ENCODE data around the gene CAPN9.

The CAPN9 gene

DNA sequence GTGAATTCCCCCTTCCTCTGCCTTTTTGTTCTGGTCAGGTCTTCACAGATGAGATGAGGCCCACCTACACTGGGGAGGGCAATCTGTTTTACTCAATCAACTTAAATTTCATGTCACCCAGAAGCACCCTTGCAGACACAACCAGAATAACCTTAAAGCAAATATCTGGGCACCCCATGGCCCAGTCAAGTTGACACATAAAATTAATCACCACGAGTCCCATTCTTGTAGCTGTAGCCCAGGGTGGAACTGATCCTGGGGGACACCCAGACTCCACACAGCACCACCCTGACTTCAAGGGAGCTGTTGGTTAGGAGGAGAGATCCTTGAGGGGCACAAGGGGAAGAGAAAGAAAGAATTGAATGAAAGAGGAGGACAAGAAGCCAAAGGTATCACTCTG, 23.1 kb downstream of the CAPN9 start:
- no peak for TF ChIP-seq ZFX (IDR thresholded peaks at IDR 0.05; ENCODE audit: borderline replicate concordance)
- TF ChIP-seq, protein P1, sequence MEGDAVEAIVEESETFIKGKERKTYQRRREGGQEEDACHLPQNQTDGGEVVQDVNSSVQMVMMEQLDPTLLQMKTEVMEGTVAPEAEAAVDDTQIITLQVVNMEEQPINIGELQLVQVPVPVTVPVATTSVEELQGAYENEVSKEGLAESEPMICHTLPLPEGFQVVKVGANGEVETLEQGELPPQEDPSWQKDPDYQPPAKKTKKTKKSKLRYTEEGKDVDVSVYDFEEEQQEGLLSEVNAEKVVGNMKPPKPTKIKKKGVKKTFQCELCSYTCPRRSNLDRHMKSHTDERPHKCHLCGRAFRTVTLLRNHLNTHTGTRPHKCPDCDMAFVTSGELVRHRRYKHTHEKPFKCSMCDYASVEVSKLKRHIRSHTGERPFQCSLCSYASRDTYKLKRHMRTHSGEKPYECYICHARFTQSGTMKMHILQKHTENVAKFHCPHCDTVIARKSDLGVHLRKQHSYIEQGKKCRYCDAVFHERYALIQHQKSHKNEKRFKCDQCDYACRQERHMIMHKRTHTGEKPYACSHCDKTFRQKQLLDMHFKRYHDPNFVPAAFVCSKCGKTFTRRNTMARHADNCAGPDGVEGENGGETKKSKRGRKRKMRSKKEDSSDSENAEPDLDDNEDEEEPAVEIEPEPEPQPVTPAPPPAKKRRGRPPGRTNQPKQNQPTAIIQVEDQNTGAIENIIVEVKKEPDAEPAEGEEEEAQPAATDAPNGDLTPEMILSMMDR (IDR thresholded peaks at IDR 0.05), result no peak
- no peak overlapping the region for H3K27ac ChIP-seq

DNA sequence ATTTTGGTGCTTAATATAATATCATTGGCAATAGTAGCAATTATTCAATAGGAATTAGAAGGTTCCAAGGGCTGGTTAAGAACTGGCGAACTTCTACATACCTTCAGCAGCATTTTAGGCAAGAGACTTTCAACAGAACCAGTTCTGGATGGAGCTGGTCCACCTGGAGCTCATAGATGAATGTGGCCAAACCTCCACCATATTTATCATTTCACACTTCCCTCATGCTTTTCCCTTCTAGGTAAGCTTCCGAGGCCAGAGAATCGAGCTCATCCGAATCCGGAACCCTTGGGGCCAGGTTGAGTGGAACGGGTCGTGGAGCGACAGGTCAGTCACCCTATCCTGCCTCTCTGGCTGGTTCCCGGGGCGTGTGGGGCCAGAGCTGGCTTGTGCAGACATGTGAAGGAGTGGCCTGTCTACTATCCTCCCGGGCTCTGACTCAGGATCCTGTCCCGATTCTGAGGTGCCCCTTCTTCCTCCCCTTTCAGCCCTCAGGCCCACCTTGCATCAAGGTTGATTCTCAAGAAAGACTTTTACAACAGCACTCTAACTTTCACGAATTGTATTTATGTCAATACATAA, 24.7 kb downstream of the CAPN9 start:
- H3K27ac ChIP-seq, result no peak overlapping the region
- TF ChIP-seq, protein P1 (IDR thresholded peaks at IDR 0.05), result no peak

- no peak overlapping the region for H3K27ac ChIP-seq
- TF ChIP-seq ZFX (IDR thresholded peaks at IDR 0.05; ENCODE audit: borderline replicate concordance), result no peak
- TF ChIP-seq, protein P1 (IDR thresholded peaks at IDR 0.05), result peak; percentile 80
Measured at GRCh38 chr1:230772457-230773395, 25.5 kb downstream of the CAPN9 start.

DNA sequence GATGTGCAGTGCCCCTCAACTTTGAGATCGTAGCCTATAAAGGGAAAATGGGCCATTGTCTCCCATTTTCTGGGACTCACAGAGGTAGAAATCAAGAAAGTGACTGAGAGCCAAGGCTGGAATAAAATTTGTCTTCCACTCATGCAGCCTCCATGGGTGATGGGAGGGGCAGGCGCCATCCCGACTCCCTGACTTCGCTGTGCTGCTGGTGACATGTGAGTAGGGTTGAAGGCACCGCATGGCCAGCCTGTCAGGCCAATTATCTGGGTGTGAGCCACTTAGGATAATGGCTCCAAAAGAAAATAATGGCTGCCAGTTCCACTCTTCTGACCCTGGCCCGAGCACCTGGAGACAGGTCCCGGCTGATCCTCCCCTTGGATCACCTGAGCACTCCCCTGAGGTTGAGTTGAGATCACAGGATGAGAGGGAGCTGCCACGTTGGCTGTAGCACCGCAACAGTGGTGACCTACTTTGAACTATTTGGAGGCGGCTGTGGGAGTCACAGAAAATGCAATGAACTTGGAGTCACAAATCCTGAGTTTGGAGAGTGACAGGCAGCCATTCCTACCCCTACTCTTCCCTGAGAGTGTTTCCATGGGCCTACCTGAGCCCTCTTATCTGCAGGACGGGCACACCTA, 26.3 kb downstream of the CAPN9 start:
- no peak for TF ChIP-seq ZFX (IDR thresholded peaks at IDR 0.05; ENCODE audit: borderline replicate concordance)
- TF ChIP-seq, protein P1 (IDR thresholded peaks at IDR 0.05), result peak; percentile 38
- no peak overlapping the region for H3K27ac ChIP-seq

- TF ChIP-seq, protein P1 (IDR thresholded peaks at IDR 0.05), result no peak
- no peak for TF ChIP-seq ZFX (IDR thresholded peaks at IDR 0.05; ENCODE audit: borderline replicate concordance)
Measured at GRCh38 chr1:230778916-230779590, 31.9 kb downstream of the CAPN9 start.

GRCh38 chr1:230781131-230781530, 33.9 kb downstream of the CAPN9 start:
- H3K27ac ChIP-seq, result no peak overlapping the region
- TF ChIP-seq, protein P1 (IDR thresholded peaks at IDR 0.05), result no peak
- no peak for TF ChIP-seq ZFX (IDR thresholded peaks at IDR 0.05; ENCODE audit: borderline replicate concordance)

More at GRCh38 chr1:230778916-230779590, 31.9 kb downstream of the CAPN9 start:
- no peak overlapping the region for H3K27ac ChIP-seq

Measured in 22Rv1 (cell line).